NCI-H1930 (cell line): ENCODE data around the gene FBXW2.
"Not testable (repeated sequence)": the region's sequence is repeated elsewhere in the genome, so short reads cannot be mapped to it uniquely, and the experiment has no call there.

Source experiments
- DNase-seq, 2 experiments: peaks; one replicate each; lab custom pipeline; 2025; lab: John Stamatoyannopoulos, UW

Gene FBXW2

DNA sequence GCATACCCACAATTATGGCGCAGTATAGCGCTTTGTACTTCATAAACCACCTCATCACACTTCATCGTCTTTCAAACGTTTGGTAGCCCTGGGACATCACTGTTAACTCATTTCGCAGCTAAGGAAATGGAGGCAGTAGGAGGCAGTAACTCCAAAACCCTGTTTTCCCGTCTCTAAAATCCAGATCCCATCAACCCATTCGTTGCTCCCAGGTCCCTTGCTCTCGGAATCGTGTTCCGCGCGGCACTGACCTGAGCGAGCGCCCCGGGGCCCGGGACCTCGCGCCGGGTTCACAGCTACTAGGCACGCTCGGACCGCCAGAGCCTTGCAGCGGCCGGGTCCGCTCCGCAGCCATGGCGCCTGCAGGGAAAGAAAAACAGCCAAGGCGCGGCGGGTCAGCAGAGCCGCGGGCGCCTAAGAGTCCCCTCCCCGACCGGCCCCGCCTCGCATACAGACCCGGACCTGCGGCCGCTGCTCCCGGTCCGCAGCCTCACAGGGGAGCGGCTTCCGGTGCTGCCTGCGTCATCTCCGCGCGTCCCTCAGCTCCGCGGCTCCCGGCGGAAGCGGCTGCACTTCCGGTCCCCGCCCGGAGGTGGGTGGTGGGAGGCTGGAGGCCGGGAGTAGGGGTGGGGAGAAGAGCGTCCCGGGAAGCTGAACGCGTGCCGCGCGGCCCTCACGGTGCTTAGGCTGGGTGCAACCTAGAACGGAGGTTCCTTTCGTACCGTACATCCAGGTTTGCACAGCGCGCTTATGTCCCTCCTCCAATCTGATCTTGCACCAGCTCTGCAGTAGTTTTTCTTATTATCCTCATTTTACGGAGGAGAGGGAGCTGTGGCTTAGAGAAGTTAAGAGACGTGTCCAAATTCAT is at the start of gene FBXW2:
FBXW2 (minus strand) TSS at position 519 of the 868 bp plus-strand sequence. CDS start 5,158 bp downstream, outside the sequence.
- peak; percentile 84 to 86 for DNase-seq

- DNase-seq: no peak
These were observed 48.9 kb upstream of the FBXW2 start for GRCh38 chr9:120841930-120842684.

GRCh38 chr9:120839146-120839545 is 45.9 kb upstream of the FBXW2 start:
- DNase-seq: no peak

GRCh38 chr9:120837921-120838320 is 44.7 kb upstream of the FBXW2 start:
- no peak for DNase-seq

GRCh38 chr9:120833325-120833724 is 40.1 kb upstream of the FBXW2 start:
- DNase-seq: no peak

DNA sequence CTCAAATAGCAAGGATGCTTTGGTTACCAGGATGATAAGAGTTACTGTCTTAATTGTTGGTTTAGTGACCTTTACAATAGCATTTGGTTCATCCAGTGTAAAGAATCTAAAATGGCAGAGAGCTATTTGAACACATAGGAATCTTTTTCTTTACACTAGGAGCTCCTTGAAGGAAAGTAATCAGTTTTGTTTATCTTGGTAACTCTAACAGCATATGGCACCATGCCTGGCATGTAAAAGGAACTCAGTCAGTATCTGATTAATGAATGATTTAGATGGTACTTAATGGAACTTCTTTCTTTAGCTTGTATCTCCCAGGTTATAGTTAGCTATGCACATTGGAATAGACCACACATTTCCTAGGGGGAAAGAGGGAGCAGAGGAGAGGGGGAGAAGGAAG is 39.6 kb upstream of the FBXW2 start:
- no peak for DNase-seq

DNA sequence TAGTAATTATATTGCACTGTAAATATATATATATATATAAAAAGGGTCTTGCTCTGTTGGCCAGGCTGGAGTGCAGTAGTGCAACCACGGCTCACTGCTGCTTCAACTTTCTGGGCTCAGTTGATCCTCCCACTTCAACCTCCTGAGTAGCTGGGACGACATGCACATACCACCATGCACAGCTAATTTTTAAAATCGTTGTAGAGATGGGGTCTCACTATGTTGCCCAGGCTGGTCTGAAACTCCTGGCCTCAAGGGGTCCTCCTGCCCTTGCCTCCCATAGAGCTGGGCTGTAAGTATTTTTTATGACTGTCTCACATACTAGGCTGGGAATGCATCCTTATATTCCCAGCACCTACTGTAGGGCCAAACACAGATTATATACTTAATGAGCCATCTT is 37.6 kb upstream of the FBXW2 start:
- DNase-seq: no peak

GRCh38 chr9:120830151-120830550 is 36.9 kb upstream of the FBXW2 start:
- DNase-seq: no peak

DNA sequence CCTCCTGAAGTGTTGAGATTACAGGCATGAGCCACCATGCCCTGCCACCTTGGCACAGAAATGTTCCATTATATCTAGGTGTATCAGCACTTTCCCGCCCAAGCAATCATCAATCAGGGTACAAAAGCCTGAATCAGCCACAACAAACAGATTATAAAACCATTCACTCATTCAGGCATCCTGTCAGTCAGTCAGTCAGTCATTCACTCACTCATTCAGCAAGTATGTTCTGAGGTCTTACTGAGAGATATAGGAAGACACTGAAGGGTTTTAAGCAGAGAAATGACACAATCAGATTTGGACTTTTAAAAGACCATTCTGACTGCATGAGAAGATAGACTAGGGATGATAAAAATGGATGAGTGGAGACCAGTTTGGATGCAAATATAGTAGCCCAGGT is 36.4 kb upstream of the FBXW2 start:
- no peak for DNase-seq

- DNase-seq: no peak
These were observed 26.9 kb upstream of the FBXW2 start for GRCh38 chr9:120820095-120820494.

DNA sequence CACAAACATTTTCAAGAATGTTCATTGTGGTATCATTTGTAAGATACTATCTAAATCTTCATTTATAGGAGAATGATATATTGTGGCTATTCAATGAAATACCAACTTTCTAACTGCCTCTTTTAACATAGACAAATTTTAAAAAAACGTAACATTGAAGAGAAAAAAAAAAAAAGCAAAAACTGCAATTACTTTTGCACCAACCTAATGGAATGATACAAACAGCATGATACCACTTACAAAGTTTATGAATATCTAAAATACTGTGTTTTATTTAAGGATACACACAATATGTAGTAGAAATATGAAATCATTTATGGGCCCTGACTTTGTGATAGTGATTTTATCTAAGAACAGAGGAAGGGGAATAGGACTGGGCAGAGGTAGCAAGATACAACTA is 25.4 kb upstream of the FBXW2 start:
- DNase-seq: no peak

GRCh38 chr9:120815075-120815474 is 21.9 kb upstream of the FBXW2 start:
- no peak for DNase-seq

- DNase-seq: no peak
These were observed 15.7 kb upstream of the FBXW2 start for GRCh38 chr9:120808931-120809330.

GRCh38 chr9:120807607-120808379 is 14.6 kb upstream of the FBXW2 start:
- DNase-seq: no peak

DNA sequence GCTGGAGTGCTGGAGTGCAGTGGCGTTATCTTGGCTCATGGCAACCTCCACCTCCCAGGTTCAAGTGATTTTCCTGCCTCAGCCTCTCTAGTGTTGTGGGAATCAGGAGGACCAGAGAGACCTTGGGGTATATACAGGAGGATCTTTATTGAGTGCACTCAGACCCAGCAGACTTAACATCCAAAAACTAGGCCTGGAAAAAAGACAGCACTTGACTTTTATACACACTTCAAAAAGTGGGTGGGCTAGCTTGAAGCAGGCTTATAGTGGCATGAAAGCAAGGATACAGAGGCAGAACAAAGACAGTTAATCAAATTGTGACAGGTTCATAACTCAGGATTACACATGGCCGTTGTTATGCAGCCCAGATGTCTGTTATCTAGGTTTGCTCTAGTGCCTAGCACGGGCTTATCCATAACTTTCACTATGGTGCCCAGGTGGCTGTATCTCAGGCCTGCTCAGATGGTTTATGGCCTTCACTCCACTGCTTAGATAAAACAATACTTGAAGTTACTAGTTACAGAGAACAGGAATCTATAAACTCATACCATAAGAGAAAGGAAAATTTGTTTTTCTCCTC is 11.7 kb upstream of the FBXW2 start:
- not testable (repeated sequence) for DNase-seq

DNA sequence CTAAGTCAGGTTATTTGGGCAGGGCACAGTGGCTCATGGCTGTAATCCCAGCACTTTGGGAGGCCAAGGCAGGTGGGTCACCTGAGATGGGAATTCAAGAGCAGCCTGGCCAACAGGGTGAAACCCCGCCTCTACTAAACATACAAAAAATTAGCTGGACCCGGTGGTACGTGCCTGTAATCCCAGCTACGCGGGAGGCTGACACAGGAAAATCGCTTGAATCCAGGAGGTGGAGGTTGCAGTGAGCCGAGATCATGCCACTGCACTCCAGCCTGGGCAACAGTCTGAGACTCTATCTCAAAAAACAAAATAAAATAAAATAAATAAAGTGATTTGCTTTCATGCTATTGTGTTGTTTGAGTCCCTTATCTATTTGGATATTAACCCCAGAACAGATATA is 8.2 kb upstream of the FBXW2 start:
- no peak for DNase-seq

- DNase-seq: no peak
These were observed 2.1 kb downstream of the FBXW2 start for GRCh38 chr9:120791161-120791560.

DNA sequence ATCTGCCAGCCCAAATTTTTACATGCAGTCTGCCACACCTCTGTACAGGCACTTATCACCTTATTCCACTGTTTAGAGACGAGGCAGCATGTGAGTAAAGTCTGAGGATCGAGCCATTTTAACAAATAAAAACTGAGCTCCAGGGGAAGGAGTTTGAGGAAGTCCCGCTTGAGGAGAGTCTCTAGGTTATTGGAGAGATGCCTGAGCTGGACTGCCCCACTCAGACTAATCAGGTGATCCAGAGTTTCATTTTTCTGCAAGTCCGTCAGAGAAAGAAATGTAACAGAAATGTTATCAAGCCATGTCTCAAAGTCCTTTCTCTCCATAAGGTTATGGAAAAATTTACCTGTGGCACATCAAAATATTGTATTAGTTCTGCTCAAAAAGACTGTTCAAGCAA is 5.3 kb downstream of the FBXW2 start:
- DNase-seq: no peak

- DNase-seq: peak in 1 of 2 experiments; percentile 16
These were observed 9.6 kb downstream of the FBXW2 start for GRCh38 chr9:120783602-120784047.

DNA sequence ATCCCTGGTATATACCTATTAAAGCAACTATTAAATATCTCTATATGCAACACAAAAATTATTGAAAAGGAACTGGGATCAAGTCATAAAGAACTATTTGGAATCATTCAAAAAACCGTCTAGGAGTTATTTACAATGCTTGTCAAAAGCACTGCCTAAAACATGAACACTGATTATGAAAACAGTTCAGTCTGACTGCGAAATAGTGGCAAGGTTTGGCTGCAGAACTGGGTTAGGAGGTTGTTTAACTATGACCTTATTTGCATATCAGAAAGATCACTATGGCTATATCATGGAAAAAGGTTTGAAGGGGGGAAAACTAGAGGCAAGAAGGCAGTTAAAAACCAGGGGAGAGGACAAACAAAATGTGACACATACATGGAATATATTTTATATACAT is 12.0 kb downstream of the FBXW2 start:
- no peak for DNase-seq

DNA sequence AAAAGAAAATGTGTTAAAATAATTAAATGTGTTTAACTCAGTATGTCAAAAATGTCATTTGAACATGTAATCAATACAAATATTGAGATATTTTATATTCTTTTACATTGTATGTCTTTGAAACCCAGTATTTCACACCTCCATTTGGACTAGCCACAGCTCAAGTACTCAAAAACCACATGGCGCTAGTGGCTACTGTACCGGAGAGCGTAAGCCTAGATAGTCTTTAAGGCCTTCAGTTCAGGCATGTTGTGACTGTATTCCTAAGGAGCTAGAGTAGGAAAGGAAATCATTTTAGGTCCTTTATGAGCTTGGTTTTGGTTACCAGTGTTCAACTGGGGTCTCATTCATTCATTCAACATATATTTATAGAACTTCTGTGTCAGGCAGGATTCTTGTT is 12.8 kb downstream of the FBXW2 start:
- DNase-seq: no peak

DNA sequence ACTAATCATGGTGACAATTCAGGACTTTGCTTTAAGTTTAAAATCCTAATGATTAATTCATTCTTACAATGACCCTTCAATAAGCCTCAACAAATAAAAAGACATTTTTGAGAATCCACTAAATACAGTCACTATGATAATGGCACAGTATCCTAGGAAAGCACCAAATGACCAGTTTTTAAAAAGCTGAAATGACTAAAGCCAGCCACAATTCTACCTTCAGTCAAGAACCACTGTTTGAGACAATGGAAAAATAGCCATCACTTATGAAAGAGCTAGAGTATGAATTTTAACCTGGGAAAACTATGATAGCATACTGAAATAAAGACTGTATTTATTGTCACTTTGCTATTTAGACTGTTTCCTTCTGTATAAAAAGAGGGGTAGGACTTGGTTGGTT is 14.0 kb downstream of the FBXW2 start:
- DNase-seq: no peak
